OCI-LY1 (cell line): ENCODE measurements around the gene MNX1.

Experiments
- H2AFZ ChIP-seq: fragments of 200-600 bp; sonication (generic), shearing (Covaris generic); 2 replicates; pipeline ENCODE4 v1.6.0; 2014; ENCODE audit warnings: antibody characterized with exemption, mild to moderate bottlenecking, low read length
- H3F3A ChIP-seq: fragments of 200-600 bp; sonication (generic), shearing (Covaris generic); 2 replicates; pipeline ENCODE4 v1.6.0; 2014; ENCODE audit warnings: mild to moderate bottlenecking, antibody characterized with exemption, low read length, moderate library complexity; ENCODE audit not compliant: insufficient read depth
- H3K27ac ChIP-seq: fragments of 200-600 bp; sonication (generic); 2 replicates; pipeline ENCODE4 v1.5.1; 2014; ENCODE audit warnings: low read length, mixed run types, mild to moderate bottlenecking, low read depth; ENCODE audit not compliant: poor library complexity, severe bottlenecking
- H3K27me3 ChIP-seq: fragments of 200-600 bp; sonication (generic); 2 replicates; pipeline ENCODE4 v1.6.0; 2014; ENCODE audit warnings: antibody characterized with exemption, mild to moderate bottlenecking, low read length, moderate library complexity; ENCODE audit not compliant: insufficient read depth
- H3K36me3 ChIP-seq: fragments of 200-600 bp; sonication (generic); 2 replicates; pipeline ENCODE4 v1.6.1; 2014; ENCODE audit warnings: mild to moderate bottlenecking, antibody characterized with exemption, low read length, moderate library complexity, mixed read lengths; ENCODE audit not compliant: insufficient read depth
- H3K4me1 ChIP-seq: fragments of 200-600 bp; sonication (generic); 2 replicates; pipeline ENCODE4 v1.5.1; 2014; ENCODE audit warnings: mild to moderate bottlenecking, low read length, moderate library complexity; ENCODE audit not compliant: insufficient read depth, severe bottlenecking
- H3K4me2 ChIP-seq: fragments of 200-600 bp; sonication (generic), shearing (Covaris generic); 2 replicates; pipeline ENCODE4 v1.6.1; 2014; ENCODE audit warnings: low read length
- H3K4me3 ChIP-seq: fragments of 200-600 bp; sonication (generic); 2 replicates; pipeline ENCODE4 v1.5.1; 2014; ENCODE audit warnings: low read length, low read depth, mild to moderate bottlenecking, mixed read lengths; ENCODE audit not compliant: poor library complexity, severe bottlenecking
- H3K79me2 ChIP-seq: fragments of 200-600 bp; shearing (Covaris generic); 2 replicates; pipeline ENCODE4 v1.6.1; 2016; ENCODE audit warnings: mixed run types, low read length, mixed read lengths; ENCODE audit not compliant: insufficient read depth
- H3K9ac ChIP-seq: fragments of 200-600 bp; sonication (generic), shearing (Covaris generic); 2 replicates; pipeline ENCODE4 v1.6.1; 2014; ENCODE audit warnings: mild to moderate bottlenecking, low read length, mixed read lengths
- H3K9me2 ChIP-seq: fragments of 200-600 bp; sonication (generic), shearing (Covaris generic); 2 replicates; pipeline ENCODE4 v1.6.1; 2014; ENCODE audit warnings: low read depth, mild to moderate bottlenecking, low read length, mixed read lengths
- H3K9me3 ChIP-seq: fragments of 200-600 bp; shearing (Covaris generic); 2 replicates; pipeline ENCODE4 v1.6.1; 2014; ENCODE audit warnings: low read length, mixed read lengths
- H4K20me1 ChIP-seq: fragments of 200-600 bp; sonication (generic), shearing (Covaris generic); 2 replicates; pipeline ENCODE4 v1.6.0; 2016; ENCODE audit warnings: mild to moderate bottlenecking, low read length; ENCODE audit not compliant: insufficient read depth
- CTCF ChIP-seq: fragments of 200-600 bp; sonication (generic), shearing (Covaris generic); IDR thresholded peaks from 2 replicates; pipeline ENCODE4 v1.5.1; 2017; ENCODE audit warnings: mild to moderate bottlenecking, antibody characterized with exemption, low read length, moderate library complexity, mixed read lengths
- EZH2 ChIP-seq: fragments of 200-600 bp; sonication (generic), shearing (Covaris generic); IDR thresholded peaks from 2 replicates; pipeline ENCODE4 v1.8.0; 2017; ENCODE audit warnings: borderline replicate concordance, mixed run types, mild to moderate bottlenecking, antibody characterized with exemption, low read length, moderate library complexity, mixed read lengths

Gene MNX1

GRCh38 chr7:157016024-157016351 lies 5.5 kb upstream of the MNX1 start:
- H3K4me1 ChIP-seq = peaks cover 9% of the 10 kb centered on the region
- H3K4me2 ChIP-seq = no peak overlapping the region
- no peaks in the 10 kb centered on the region for H3K9me2 ChIP-seq
- no peak overlapping the region for H3K9ac ChIP-seq
- no peaks in the 10 kb centered on the region for H4K20me1 ChIP-seq
- no peaks in the 10 kb centered on the region for H3K36me3 ChIP-seq
- no peak overlapping the region for H3K27ac ChIP-seq
- no peaks in the 10 kb centered on the region for H3K9me3 ChIP-seq
- no peak overlapping the region for H3K4me3 ChIP-seq
- 0 out of 2 replicates have a peak, but pooled peaks cover 16% of the 10 kb centered on the region for H3K27me3 ChIP-seq
- no peaks in the 10 kb centered on the region for H3F3A ChIP-seq
- no peak for TF ChIP-seq EZH2
- no peak for TF ChIP-seq CTCF
- no peaks in the 10 kb centered on the region for H3K79me2 ChIP-seq
- H2AFZ ChIP-seq = no peak overlapping the region

GRCh38 chr7:157014635-157015555 lies 4.4 kb upstream of the MNX1 start:
- Histone ChIP-seq H3K4me2 (no peak overlapping the region), H3K9me2 (no peaks in the 10 kb centered on the region), H3K79me2 (no peaks in the 10 kb centered on the region), H3K27me3 (0 out of 2 replicates have a peak, but pooled peaks cover 11% of the 10 kb centered on the region), H3K4me1 (peaks cover 11% of the 10 kb centered on the region), H4K20me1 (no peaks in the 10 kb centered on the region), H3K9ac (no peak overlapping the region), H2AFZ (no peak overlapping the region), H3F3A (no peaks in the 10 kb centered on the region), H3K4me3 (no peak overlapping the region), H3K27ac (no peak overlapping the region), H3K9me3 (no peaks in the 10 kb centered on the region), H3K36me3 (no peaks in the 10 kb centered on the region)
- TF ChIP-seq CTCF = no peak
- no peak for TF ChIP-seq EZH2

GRCh38 chr7:157013602-157014549 lies 3.4 kb upstream of the MNX1 start:
- peaks cover 18% of the 10 kb centered on the region for H3K4me1 ChIP-seq
- no peaks in the 10 kb centered on the region for H3K36me3 ChIP-seq
- no peak overlapping the region for H3K4me3 ChIP-seq
- H4K20me1 ChIP-seq = no peaks in the 10 kb centered on the region
- H3K9me3 ChIP-seq = no peaks in the 10 kb centered on the region
- H3K4me2 ChIP-seq = no peak overlapping the region
- TF ChIP-seq EZH2 (no peak), CTCF (no peak)
- H3K27me3 ChIP-seq = peaks cover 14% of the 10 kb centered on the region; the same call in 1 of the 2 replicates
- H3K9me2 ChIP-seq = no peaks in the 10 kb centered on the region
- no peak overlapping the region for H2AFZ ChIP-seq
- no peaks in the 10 kb centered on the region for H3F3A ChIP-seq
- no peak overlapping the region for H3K27ac ChIP-seq
- H3K79me2 ChIP-seq = no peaks in the 10 kb centered on the region
- H3K9ac ChIP-seq = no peak overlapping the region
